HFFc6 (cell line): ENCODE measurements around the gene AIFM3. TPM values are rescaled to one million over a fixed set of nuclear protein-coding genes. Genes with fewer than 3 reads are reported as not detected.

Experiments
- DNase-seq: peaks from one replicate; pipeline ENCODE4 v3.0.0-alpha.2; 2018
- H3K27ac Mint-ChIP-seq: 2 replicates; pipeline ENCODE4 v1.8.0; 2020; ENCODE audit warnings: mild to moderate bottlenecking, mixed read lengths
- H3K27me3 Mint-ChIP-seq: 2 replicates; pipeline ENCODE4 v1.8.0; 2021; ENCODE audit warnings: mild to moderate bottlenecking, moderate library complexity, mixed read lengths; ENCODE audit not compliant: insufficient read depth
- H3K36me3 Mint-ChIP-seq: 2 replicates; pipeline ENCODE4 v1.8.0; 2021; ENCODE audit warnings: low read depth, mixed read lengths
- H3K4me1 Mint-ChIP-seq: 2 replicates; pipeline ENCODE4 v1.8.0; 2020; ENCODE audit warnings: low read depth, mixed read lengths
- H3K4me3 Mint-ChIP-seq: 2 replicates; pipeline ENCODE4 v1.8.0; 2020; ENCODE audit warnings: mild to moderate bottlenecking, moderate library complexity, mixed read lengths
- H3K9me3 Mint-ChIP-seq: 2 replicates; pipeline ENCODE4 v1.8.0; 2020; ENCODE audit warnings: mild to moderate bottlenecking, mixed read lengths
- total RNA-seq, 6 experiments: library from RNA; stranded (reverse); fragmentation: NEBNext Ultra II Directional; extraction: Animal tissue kit (Norgen Biotek cat#: 25700); gene quantifications; 2 replicates in 1 of 6; 3 replicates in 5 of 6; pipeline ENCODE4 v1.2.3, GENCODE V29; 2021
- TF ChIP-seq, protein P1 (sequence below): fragments of 200-600 bp; sonication (generic); IDR thresholded peaks from 2 replicates; pipeline ENCODE4 v1.5.0; 2021; ENCODE audit warnings: antibody characterized with exemption, mild to moderate bottlenecking

AIFM3 gene
- total RNA-seq, 6 experiments from 2014 or later: 0.15 to 0.51 (median 0.31) TPM; not detected in 3

- TF ChIP-seq, protein P1, sequence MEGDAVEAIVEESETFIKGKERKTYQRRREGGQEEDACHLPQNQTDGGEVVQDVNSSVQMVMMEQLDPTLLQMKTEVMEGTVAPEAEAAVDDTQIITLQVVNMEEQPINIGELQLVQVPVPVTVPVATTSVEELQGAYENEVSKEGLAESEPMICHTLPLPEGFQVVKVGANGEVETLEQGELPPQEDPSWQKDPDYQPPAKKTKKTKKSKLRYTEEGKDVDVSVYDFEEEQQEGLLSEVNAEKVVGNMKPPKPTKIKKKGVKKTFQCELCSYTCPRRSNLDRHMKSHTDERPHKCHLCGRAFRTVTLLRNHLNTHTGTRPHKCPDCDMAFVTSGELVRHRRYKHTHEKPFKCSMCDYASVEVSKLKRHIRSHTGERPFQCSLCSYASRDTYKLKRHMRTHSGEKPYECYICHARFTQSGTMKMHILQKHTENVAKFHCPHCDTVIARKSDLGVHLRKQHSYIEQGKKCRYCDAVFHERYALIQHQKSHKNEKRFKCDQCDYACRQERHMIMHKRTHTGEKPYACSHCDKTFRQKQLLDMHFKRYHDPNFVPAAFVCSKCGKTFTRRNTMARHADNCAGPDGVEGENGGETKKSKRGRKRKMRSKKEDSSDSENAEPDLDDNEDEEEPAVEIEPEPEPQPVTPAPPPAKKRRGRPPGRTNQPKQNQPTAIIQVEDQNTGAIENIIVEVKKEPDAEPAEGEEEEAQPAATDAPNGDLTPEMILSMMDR: no peak
- Mint-ChIP-seq H3K27ac (no peak overlapping the region), H3K4me1 (peaks cover 5% of the 10 kb centered on the region; the same call in 1 of the 2 replicates), H3K4me3 (peak overlapping the region; percentile 68), H3K27me3 (peaks cover 11% of the 10 kb centered on the region), H3K36me3 (no peaks in the 10 kb centered on the region), H3K9me3 (no peaks in the 10 kb centered on the region)
- no peak for DNase-seq
These were observed 2.8 kb upstream of the AIFM3 start for GRCh38 chr22:20964090-20964798.

DNA sequence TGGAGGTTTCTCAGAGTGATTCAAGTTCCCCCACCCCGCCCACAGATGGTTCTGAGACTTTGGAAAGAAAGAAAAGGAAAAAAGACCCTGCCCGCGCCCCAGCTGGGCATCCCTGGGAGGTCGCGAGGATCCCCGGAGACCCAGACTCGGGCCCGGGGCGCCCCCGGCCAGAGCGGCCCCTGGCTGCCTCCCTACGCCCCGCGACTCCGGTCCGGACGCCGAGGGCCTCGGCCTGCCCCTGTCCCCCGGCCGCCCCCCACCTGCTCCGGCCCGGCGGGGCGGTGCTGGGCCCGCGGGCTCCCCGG is 2.3 kb upstream of the AIFM3 start:
- Mint-ChIP-seq H3K9me3 (no peaks in the 10 kb centered on the region), H3K36me3 (no peaks in the 10 kb centered on the region), H3K27me3 (peaks cover 11% of the 10 kb centered on the region), H3K27ac (no peak overlapping the region), H3K4me1 (peaks cover 5% of the 10 kb centered on the region; the same call in 1 of the 2 replicates), H3K4me3 (peak overlapping the region; percentile 68)
- DNase-seq: no peak
- TF ChIP-seq, protein P1: no peak

DNA sequence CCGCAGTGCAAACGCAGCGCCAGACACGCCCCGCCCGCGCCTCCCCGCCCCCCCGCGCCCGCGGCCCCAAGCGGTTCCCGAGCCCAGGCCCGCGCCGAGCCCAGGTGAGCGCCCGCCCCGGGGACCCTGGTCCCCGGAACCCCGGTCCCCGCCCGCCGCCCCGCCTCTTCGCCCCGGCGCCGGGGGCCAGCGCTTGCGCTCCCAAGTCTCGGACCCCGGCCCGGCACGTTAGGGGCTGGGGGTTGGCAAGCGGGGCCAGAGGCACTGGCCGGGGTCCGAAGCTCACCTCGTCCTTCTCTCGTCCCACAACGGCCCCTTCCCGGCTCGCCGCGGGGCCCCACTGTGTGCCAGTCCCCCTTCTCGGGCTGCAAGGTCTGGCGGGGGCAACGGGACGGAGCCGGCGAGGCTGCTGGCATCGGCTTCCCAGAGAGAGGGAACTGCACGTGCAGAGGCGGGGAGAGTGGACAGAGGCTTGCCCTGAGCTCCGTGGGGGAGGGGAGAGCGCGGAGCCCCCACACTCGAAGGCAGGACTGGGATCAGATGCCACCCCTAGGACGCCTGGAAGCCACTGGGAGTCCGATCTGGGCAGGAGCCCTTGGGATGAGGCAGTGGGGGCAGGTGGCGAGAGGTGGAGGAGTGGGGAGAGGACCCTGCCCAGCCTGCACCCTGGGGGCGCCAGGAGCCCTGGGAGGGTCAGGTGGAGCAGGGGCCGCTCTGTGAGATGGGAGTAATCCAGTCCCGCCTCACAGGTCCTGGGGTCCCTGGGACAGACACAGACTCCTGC is 1.8 kb upstream of the AIFM3 start:
- no peaks in the 10 kb centered on the region for H3K36me3 Mint-ChIP-seq
- H3K4me3 Mint-ChIP-seq: peak overlapping the region; percentile 15; the same call in 1 of the 2 replicates
- peaks cover 5% of the 10 kb centered on the region; the same call in 1 of the 2 replicates for H3K4me1 Mint-ChIP-seq
- TF ChIP-seq, protein P1: no peak
- no peaks in the 10 kb centered on the region for H3K9me3 Mint-ChIP-seq
- no peak overlapping the region for H3K27ac Mint-ChIP-seq
- peaks cover 11% of the 10 kb centered on the region for H3K27me3 Mint-ChIP-seq
- DNase-seq: no peak

GRCh38 chr22:20965888-20966855 is 883 bp upstream of the AIFM3 start:
- no peak for DNase-seq
- Mint-ChIP-seq H3K4me3 (no peak overlapping the region; the same call in 1 of the 2 replicates), H3K27me3 (peaks cover 9% of the 10 kb centered on the region), H3K4me1 (peaks cover 5% of the 10 kb centered on the region; the same call in 1 of the 2 replicates), H3K9me3 (no peaks in the 10 kb centered on the region), H3K36me3 (no peaks in the 10 kb centered on the region), H3K27ac (no peak overlapping the region)
- TF ChIP-seq, protein P1: no peak

DNA sequence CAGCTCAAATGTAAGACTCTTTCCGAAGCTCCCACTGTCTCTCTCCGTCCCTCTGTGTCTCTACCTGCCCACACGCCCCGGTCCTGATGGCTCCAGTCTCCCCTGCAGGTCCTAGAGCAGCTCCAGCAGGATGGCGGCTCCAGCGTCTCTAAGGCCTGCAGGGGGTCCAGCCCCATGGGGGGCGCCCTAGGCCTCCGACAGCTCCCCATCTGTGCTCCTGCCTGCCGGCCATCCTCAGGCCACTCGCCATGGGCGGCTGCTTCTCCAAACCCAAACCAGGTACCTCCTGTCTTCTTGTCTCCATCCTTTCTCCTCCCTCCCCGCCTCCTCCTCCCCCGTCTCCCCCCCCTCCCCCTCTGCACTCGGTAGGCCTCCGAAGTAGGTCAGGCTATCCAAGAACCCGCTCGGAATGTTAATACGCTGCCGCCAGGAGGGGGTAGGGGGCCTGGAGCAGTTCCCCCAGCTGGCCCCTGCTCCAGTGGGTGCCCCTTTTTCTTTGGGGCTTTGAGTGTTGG is 699 bp downstream of the AIFM3 start:
- Mint-ChIP-seq H3K36me3 (no peaks in the 10 kb centered on the region), H3K9me3 (no peaks in the 10 kb centered on the region), H3K27me3 (peaks cover 9% of the 10 kb centered on the region), H3K27ac (no peak overlapping the region), H3K4me1 (peaks cover 11% of the 10 kb centered on the region), H3K4me3 (no peak overlapping the region)
- no peak for DNase-seq
- TF ChIP-seq, protein P1: no peak
